HCT116 (cell line): ENCODE results near the gene NUDC.

Source experiments
- ELF1 ChIP-seq: IDR thresholded peaks from 2 replicates; pipeline ENCODE4 v1.6.1; 2012; ENCODE audit warnings: low read depth, borderline replicate concordance
- EZH2 ChIP-seq: fragments of 200-600 bp; sonication (generic); IDR thresholded peaks from 2 replicates; pipeline ENCODE4 v1.6.1; 2017; ENCODE audit warnings: antibody characterized with exemption, mixed run types
- POLR2A ChIP-seq: IDR thresholded peaks from 2 replicates; pipeline ENCODE4 v1.7.0; 2011; ENCODE audit warnings: borderline replicate concordance; ENCODE audit not compliant: insufficient read depth, insufficient read length; ENCODE audit errors: extremely low read depth
- POLR2AphosphoS5 ChIP-seq: IDR thresholded peaks from 2 replicates; pipeline ENCODE4 v1.6.1; 2011; ENCODE audit warnings: mild to moderate bottlenecking, low read depth, low read length, moderate library complexity
- RAD21 ChIP-seq: IDR thresholded peaks from 2 replicates; pipeline ENCODE4 v1.6.1; 2012; ENCODE audit warnings: low read depth, mild to moderate bottlenecking
- SIN3A ChIP-seq: IDR thresholded peaks from 2 replicates; pipeline ENCODE4 v1.6.1; 2012; ENCODE audit warnings: low read depth
- SRF ChIP-seq: IDR thresholded peaks from 2 replicates; pipeline ENCODE4 v1.6.1; 2012; ENCODE audit warnings: low read depth
- ZNF274 ChIP-seq: fragments of 200-500 bp; sonication (Bioruptor generic); IDR thresholded peaks from 2 replicates; pipeline ENCODE4 v1.6.1; 2014; ENCODE audit warnings: mild to moderate bottlenecking, low read depth, low read length, inconsistent platforms
- TF ChIP-seq, protein P1 (sequence below), 3 experiments: fragments of 200-600 bp in 1 of 3; sonication (generic) in 1 of 3; IDR thresholded peaks in 2 of 3; conservative IDR thresholded peaks in 1 of 3; 2 replicates each; pipeline ENCODE4 v1.5.1; 2012 to 2017; ENCODE audit warnings: low read depth in 2 of 3, low read length in 2 of 3, antibody characterized with exemption in 1 of 3, borderline replicate concordance in 1 of 3, control low read depth in 1 of 3, mild to moderate bottlenecking in 1 of 3, mixed read lengths in 1 of 3, mixed run types in 1 of 3, moderate library complexity in 1 of 3; ENCODE audit not compliant: insufficient read depth in 1 of 3
- TF ChIP-seq, protein P2 (sequence below): IDR thresholded peaks from 2 replicates; pipeline ENCODE4 v1.6.1; 2012
- TF ChIP-seq, protein P3 (sequence below): IDR thresholded peaks from 2 replicates; pipeline ENCODE4 v1.6.1; 2012

DNA sequence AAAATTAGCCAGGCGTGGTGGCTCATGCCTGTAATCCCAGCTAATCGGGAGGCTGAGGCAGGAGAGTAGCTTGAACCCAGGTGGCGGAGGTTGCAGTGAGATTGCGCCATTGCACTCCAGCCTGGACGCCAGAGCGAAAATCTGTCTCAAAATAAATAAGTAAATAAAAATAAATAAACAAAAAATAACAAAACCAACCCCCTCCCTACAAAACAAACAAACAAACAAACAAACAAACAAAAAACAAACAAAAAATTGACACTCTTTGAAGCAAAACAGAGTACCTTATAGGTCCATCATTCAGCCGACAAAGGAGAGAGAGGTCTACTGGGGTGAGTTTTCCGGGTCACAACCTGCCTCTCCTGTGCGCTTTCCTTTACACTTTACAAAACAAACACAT, 44.1 kb downstream of the NUDC start:
- TF ChIP-seq, protein P1, sequence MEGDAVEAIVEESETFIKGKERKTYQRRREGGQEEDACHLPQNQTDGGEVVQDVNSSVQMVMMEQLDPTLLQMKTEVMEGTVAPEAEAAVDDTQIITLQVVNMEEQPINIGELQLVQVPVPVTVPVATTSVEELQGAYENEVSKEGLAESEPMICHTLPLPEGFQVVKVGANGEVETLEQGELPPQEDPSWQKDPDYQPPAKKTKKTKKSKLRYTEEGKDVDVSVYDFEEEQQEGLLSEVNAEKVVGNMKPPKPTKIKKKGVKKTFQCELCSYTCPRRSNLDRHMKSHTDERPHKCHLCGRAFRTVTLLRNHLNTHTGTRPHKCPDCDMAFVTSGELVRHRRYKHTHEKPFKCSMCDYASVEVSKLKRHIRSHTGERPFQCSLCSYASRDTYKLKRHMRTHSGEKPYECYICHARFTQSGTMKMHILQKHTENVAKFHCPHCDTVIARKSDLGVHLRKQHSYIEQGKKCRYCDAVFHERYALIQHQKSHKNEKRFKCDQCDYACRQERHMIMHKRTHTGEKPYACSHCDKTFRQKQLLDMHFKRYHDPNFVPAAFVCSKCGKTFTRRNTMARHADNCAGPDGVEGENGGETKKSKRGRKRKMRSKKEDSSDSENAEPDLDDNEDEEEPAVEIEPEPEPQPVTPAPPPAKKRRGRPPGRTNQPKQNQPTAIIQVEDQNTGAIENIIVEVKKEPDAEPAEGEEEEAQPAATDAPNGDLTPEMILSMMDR (IDR thresholded peaks at IDR 0.05 in 2 of 3, conservative IDR thresholded peaks at IDR 0.05 in 1 of 3; ENCODE audit: borderline replicate concordance in 1 of 3, insufficient read depth in 1 of 3, low read depth in 2 of 3, low read length in 2 of 3), result no peak
- TF ChIP-seq, protein P2, sequence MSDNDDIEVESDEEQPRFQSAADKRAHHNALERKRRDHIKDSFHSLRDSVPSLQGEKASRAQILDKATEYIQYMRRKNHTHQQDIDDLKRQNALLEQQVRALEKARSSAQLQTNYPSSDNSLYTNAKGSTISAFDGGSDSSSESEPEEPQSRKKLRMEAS, result no peak
- TF ChIP-seq RAD21 (no peak), POLR2A (no peak), POLR2AphosphoS5 (no peak), ZNF274 (no peak), SIN3A (no peak), EZH2 (no peak), ELF1 (no peak), SRF (no peak)
- TF ChIP-seq, protein P3, sequence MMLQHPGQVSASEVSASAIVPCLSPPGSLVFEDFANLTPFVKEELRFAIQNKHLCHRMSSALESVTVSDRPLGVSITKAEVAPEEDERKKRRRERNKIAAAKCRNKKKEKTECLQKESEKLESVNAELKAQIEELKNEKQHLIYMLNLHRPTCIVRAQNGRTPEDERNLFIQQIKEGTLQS, result no peak
